ENCODE results near the gene USP24.

Gene USP24

DNA sequence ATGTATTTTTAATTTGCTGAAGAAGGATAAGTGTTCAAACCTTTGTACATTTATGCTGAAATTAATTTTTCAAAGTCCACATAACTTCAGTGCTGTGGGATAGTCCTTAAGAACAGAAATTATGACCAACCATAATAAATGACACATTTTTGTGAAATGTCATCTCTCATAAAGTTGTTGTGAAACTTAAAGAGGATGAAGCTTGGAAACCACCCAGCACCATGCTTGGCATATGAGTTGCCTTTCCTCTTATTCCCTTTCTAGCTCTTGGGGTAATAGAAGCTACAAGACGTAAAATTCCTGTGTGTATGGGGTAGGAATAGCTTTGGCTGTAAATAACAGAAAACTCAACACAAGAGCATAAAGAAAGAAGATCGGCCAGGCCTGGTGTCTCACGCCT is 18.9 kb upstream of the USP24 start:
- H3K4me2 ChIP-seq (ENCODE audit: low read depth, low read length, poor library complexity, severe bottlenecking): no peak overlapping the region
- TF ChIP-seq, protein P1, sequence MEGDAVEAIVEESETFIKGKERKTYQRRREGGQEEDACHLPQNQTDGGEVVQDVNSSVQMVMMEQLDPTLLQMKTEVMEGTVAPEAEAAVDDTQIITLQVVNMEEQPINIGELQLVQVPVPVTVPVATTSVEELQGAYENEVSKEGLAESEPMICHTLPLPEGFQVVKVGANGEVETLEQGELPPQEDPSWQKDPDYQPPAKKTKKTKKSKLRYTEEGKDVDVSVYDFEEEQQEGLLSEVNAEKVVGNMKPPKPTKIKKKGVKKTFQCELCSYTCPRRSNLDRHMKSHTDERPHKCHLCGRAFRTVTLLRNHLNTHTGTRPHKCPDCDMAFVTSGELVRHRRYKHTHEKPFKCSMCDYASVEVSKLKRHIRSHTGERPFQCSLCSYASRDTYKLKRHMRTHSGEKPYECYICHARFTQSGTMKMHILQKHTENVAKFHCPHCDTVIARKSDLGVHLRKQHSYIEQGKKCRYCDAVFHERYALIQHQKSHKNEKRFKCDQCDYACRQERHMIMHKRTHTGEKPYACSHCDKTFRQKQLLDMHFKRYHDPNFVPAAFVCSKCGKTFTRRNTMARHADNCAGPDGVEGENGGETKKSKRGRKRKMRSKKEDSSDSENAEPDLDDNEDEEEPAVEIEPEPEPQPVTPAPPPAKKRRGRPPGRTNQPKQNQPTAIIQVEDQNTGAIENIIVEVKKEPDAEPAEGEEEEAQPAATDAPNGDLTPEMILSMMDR (conservative IDR thresholded peaks at IDR 0.05; ENCODE audit: low read length): no peak
- TF ChIP-seq EZH2phosphoT487 (IDR thresholded peaks at IDR 0.05; ENCODE audit: borderline replicate concordance): no peak
- no peak overlapping the region for H3K4me3 ChIP-seq (ENCODE audit: low read length, poor library complexity, severe bottlenecking)
- no peaks in the 10 kb centered on the region for H3F3A ChIP-seq (ENCODE audit: low read depth)
- no peaks in the 10 kb centered on the region for H3K36me3 ChIP-seq (ENCODE audit: insufficient read depth, low read length)
- H3K4me1 ChIP-seq (ENCODE audit: insufficient read depth, low read length, poor library complexity, severe bottlenecking): no peaks in the 10 kb centered on the region
- H3K27me3 ChIP-seq (ENCODE audit: insufficient read depth, low read length, poor library complexity, severe bottlenecking): no peaks in the 10 kb centered on the region
- H3K9ac ChIP-seq (ENCODE audit: low read depth, low read length, poor library complexity, severe bottlenecking): no peak overlapping the region
- no peaks in the 10 kb centered on the region for H3K79me2 ChIP-seq (ENCODE audit: insufficient read depth, low read length)
- no peaks in the 10 kb centered on the region for H3K9me3 ChIP-seq (ENCODE audit: insufficient read depth, low read depth, low read length)
- no peaks in the 10 kb centered on the region for H3K9me2 ChIP-seq (replicated peaks; ENCODE audit: low read depth, low read length)
- H2AFZ ChIP-seq (ENCODE audit: low read length): no peak overlapping the region
- H4K20me1 ChIP-seq (ENCODE audit: insufficient read depth, low read length, poor library complexity, severe bottlenecking): no peaks in the 10 kb centered on the region

DNA sequence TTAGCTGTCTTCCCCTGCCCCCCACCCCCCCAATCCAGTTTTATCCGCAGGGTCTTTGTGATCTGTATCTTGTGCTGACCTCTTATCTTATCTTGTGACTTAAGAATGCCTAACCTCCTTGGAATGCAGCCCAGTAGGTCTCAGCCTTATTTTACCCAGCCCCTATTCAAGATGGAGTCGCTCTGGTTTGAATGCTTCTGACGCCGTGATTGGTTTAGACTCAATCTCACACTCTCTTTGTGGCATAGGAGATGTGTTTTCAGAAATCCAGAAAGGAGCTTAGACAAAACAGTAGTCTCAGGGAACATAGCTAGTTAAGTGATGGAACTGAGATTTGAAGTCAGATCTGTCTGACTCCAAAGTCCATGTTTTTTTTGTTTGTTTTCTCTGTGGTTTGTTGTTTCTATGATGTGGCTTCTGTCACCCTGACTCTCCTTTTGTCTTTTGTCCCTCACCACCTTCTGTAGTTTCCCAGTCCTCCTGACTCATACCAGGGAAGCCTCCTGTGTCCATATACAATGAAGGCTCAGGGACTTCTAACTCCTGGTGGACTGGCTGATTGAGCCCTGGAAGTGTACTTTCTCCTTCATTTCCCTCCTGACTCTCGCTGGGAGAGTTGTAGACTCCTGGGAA is 18.1 kb upstream of the USP24 start:
- no peaks in the 10 kb centered on the region for H3K27me3 ChIP-seq (ENCODE audit: insufficient read depth, low read length, poor library complexity, severe bottlenecking)
- H3F3A ChIP-seq (ENCODE audit: low read depth): no peaks in the 10 kb centered on the region
- no peaks in the 10 kb centered on the region for H4K20me1 ChIP-seq (ENCODE audit: insufficient read depth, low read length, poor library complexity, severe bottlenecking)
- H3K36me3 ChIP-seq (ENCODE audit: insufficient read depth, low read length): no peaks in the 10 kb centered on the region
- H3K9me3 ChIP-seq (ENCODE audit: insufficient read depth, low read depth, low read length): no peaks in the 10 kb centered on the region
- no peak overlapping the region for H3K9ac ChIP-seq (ENCODE audit: low read depth, low read length, poor library complexity, severe bottlenecking)
- no peak overlapping the region for H3K4me2 ChIP-seq (ENCODE audit: low read depth, low read length, poor library complexity, severe bottlenecking)
- no peaks in the 10 kb centered on the region for H3K9me2 ChIP-seq (replicated peaks; ENCODE audit: low read depth, low read length)
- H3K4me1 ChIP-seq (ENCODE audit: insufficient read depth, low read length, poor library complexity, severe bottlenecking): no peaks in the 10 kb centered on the region
- H3K79me2 ChIP-seq (ENCODE audit: insufficient read depth, low read length): no peaks in the 10 kb centered on the region
- no peak overlapping the region for H3K4me3 ChIP-seq (ENCODE audit: low read length, poor library complexity, severe bottlenecking)
- H2AFZ ChIP-seq (ENCODE audit: low read length): no peak overlapping the region
- TF ChIP-seq, protein P1 (conservative IDR thresholded peaks at IDR 0.05; ENCODE audit: low read length): no peak
- no peak for TF ChIP-seq EZH2phosphoT487 (IDR thresholded peaks at IDR 0.05; ENCODE audit: borderline replicate concordance)

DNA sequence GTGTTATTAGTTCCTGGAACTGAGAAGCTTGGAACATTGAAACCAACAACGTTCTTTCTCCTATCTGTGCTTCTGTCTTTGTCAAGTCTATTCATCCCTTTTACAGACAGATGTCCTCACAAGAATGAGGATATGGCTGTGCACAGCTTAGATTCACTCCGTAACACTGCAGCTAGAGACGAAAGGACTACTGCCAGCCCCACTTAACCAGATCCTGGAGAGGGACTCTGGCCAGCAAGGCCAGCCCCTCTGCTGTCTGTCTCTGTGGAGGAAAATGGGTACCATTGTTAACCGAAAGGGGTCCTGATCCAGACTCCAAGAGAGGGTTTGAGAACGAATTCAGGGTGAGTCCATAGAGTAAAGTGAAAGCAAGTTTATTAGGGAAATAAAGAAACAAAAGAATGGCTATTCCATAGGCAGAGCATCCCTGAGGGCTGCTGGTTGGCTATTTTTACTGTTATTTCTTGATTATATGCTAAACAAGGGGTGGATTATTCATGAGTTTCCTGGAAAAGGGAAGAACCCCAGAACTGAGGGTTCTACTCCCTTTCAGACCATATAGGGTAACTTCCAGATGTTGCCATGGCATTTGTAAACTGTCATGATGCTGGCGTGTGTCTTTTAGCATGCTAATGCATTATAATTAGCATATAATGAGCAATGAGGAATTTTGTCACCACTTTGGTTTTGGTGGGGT is 17.4 kb upstream of the USP24 start:
- H3K9ac ChIP-seq (ENCODE audit: low read depth, low read length, poor library complexity, severe bottlenecking): no peak overlapping the region

More for the DNA sequence above, 17.4 kb upstream of the USP24 start:
- Histone ChIP-seq H3K36me3 (ENCODE audit: insufficient read depth, low read length) (no peaks in the 10 kb centered on the region), H2AFZ (ENCODE audit: low read length) (no peak overlapping the region), H3K4me2 (ENCODE audit: low read depth, low read length, poor library complexity, severe bottlenecking) (no peak overlapping the region), H3K9me3 (ENCODE audit: insufficient read depth, low read depth, low read length) (peaks cover under 1% of the 10 kb centered on the region; the same call in 1 of the 2 replicates), H3K27me3 (ENCODE audit: insufficient read depth, low read length, poor library complexity, severe bottlenecking) (no peaks in the 10 kb centered on the region), H3K4me3 (ENCODE audit: low read length, poor library complexity, severe bottlenecking) (no peak overlapping the region), H3F3A (ENCODE audit: low read depth) (no peaks in the 10 kb centered on the region), H3K4me1 (ENCODE audit: insufficient read depth, low read length, poor library complexity, severe bottlenecking) (no peaks in the 10 kb centered on the region), H3K79me2 (ENCODE audit: insufficient read depth, low read length) (no peaks in the 10 kb centered on the region), H3K9me2 (replicated peaks; ENCODE audit: low read depth, low read length) (no peaks in the 10 kb centered on the region), H4K20me1 (ENCODE audit: insufficient read depth, low read length, poor library complexity, severe bottlenecking) (no peaks in the 10 kb centered on the region)
- no peak for TF ChIP-seq EZH2phosphoT487 (IDR thresholded peaks at IDR 0.05; ENCODE audit: borderline replicate concordance)
- TF ChIP-seq, protein P1 (conservative IDR thresholded peaks at IDR 0.05; ENCODE audit: low read length): no peak
